GM18870 (cell line): ENCODE results near the gene EMID1.
A peak's percentile ranks its signal among the peaks of the same experiment; 100 is the strongest.

Experiments
- ATAC-seq: cut with Tn5 transposase; IDR thresholded peaks from one replicate; pipeline ENCODE4 v1.9.1; 2021; ENCODE audit warnings: moderate library complexity; ENCODE audit not compliant: unreplicated experiment

Gene EMID1

DNA sequence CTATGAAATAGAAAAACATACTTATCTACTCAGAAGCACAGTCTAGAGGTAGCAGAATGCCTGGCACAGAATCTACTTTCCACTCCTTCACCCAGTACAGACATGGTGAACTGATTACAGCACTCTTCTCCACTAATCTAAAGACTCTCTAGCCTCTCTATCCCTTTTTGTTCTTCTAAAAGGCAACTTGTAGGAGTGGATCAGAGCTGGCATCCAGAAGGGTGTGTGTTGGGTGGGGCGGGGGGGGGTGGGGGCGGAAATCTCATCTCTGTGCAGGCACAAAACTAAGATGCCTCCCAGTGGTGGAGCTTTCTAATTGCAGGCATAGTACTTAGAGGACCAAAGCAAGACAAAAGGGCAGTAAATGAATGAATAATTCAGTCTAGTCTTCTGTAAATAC is 11.5 kb upstream of the EMID1 start:
- no peak for ATAC-seq

DNA sequence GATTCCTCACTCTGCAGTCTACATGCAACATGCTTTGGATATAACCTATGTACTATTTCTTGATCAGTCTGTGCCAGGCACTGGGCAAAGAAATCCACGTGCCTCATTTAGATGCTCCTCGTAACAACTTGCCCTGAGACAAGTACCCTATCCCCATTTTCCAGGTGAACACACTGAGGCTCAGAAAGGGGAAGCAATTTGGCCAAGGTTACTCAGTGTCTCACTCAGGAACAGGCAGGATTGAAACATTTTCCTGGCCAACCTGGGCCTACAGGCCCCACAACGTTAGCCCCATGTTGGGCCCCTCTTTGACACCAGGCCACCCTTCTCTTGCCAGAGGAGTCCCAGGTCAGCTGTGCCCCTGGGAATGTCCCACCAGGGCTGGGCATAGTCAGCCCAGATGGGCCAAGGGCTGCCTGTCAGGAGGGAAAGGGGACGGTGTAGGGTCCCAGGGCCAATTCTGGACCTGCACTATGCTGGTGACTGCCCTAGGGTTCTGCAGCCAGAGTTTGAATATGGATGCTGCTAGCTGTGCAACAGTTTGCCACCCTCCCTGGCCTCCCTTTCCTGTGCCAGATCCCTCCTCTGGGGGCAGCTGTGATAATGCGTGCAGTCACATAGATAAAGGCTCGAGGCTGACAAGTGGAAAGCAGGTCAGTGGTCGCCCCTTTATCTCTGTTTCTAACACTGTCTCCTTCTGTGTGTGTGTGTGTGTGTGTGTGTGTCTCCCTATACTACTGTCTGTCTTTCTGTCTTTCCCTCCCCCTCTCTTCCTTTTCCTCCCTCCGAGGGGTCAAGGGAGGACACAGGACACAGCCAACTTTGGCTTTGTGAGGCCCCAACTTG is 10.4 kb upstream of the EMID1 start:
- no peak for ATAC-seq

- no peak for ATAC-seq
These were observed 9.6 kb upstream of the EMID1 start for GRCh38 chr22:29195964-29196666.

- no peak for ATAC-seq
These were observed 8.6 kb upstream of the EMID1 start for GRCh38 chr22:29197096-29197495.

DNA sequence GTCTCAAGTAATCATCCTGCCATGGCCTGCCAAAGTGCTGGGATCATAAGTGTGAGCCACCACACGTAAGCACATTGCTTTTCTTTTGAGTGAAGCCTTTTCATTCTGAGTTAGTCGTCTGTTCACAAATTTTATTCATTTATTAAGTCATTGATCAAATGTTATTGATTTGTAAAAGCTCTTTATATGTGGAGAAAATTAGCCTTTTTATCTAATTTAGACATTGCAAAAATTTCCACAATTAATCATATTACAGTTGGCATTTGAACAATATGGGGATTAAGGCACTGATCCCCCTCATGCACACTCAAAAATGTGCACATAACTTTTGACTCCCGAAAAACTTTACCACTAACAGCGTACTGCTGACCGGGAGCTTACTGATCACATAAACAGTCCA is 7.5 kb upstream of the EMID1 start:
- ATAC-seq, result no peak

GRCh38 chr22:29199702-29200400 is 5.8 kb upstream of the EMID1 start:
- no peak for ATAC-seq

- no peak for ATAC-seq
These were observed 4.8 kb upstream of the EMID1 start for GRCh38 chr22:29200901-29201300.

DNA sequence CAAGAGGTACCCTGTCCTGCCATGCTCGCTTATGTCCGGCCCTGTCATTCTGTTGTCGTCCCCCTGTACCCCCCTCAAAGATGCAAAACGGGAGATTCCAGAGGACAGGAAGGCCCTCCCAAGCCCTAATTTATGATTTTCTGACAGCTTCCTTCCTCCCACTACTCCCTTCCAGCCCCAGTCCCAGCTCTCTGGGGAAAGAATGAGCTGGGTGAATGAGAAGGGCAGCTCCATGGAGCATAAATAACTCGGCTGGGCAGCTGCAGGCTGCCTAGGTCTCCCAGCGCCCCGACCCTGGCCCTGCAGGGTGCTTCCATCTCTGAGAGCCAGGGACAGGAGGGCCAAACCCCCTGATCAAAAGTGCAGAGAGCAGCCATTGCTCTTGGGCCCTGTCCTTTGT is 3.9 kb upstream of the EMID1 start:
- ATAC-seq, result no peak

DNA sequence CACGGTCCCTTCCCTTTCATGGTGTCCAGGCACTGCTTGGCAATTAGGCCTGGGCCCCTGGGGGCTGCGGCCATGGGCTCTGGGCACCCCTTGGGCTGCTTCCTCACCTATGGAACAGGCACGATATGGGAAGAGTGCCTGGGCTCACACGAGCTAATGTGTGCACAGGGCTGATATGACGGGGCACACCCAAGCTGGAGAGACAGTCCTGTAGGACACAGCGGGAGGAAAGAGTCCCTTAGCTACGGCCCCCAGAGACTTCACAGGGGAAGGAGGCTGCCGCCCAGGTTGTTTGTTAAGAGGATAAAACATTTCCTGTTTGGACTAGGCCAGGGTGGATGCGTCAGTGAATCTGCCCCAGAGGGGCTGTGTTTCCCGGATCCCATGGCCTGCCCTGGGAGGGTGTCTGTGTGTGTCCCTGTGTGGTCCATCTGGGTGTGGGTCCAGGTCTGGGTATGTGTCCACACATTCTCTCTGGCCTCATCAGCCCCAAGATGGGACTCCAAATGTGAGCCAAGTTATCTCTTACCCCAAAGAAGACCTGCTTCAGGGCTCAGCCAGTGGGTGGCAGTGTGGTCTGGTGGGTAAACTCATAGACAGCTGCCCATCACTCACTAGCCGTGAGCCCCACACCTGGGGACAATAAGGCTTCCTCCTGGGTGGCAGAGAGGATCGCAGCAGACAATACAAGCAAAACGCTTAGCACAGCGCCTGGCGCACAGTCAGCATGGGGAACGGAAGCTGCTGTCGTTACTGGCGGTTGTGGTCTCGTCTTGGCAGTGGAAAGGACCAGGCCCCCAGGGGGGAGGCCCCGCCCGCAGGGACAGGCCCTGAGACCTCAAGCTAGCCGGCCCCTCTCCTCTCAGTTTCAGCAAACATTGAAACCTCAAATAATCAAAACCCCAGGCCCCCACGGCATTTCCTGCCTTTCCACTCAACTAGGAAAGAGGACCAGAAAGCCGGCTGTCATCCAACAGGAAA is 3.2 kb upstream of the EMID1 start:
- peak; percentile 55 for ATAC-seq

DNA sequence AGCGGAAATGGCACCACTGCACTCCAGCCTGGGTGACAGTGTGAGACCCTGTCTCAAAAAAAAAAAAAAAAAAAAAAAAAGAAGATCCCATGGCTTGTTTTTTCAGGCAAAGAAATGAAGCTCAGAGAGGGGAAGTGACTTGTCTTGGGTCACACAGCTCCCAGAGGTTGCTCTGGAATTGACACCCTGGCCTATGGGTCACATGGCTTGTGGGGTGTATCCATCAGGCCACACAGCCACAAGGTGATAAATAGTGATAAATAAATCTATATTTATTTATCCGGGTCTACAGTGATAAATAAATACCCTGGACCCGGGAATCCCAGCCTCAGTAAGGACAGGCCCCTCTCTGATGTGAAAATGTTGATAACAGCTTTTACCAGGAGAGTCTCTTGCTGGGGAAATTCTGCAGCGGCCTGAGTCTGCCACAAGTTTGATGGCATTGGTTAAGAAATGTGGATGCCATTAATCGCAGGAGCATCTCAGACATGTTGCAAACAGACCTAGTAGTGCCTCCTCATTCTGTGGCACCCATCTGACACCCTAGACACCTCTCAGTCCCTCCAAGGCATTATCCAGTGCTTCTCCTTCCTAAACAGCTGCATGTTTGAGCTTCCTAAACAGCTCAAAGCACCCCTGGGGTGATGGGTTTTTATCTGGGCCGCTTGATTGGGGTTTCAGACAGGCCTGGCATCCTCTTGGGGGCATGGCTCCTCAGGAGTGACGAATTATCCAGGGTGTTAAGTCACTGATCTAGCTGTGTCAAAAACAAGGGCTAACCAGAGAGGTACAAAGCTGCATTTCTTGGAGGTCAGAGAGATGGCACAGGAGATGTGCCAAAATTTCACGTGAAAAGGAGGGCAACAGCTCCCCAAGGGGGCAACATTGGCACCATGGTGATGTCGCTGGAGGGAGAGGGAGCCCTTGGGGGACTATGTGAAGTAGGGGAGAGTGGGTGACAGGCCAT is 1.9 kb upstream of the EMID1 start:
- ATAC-seq, result no peak

- no peak for ATAC-seq
These were observed 1.1 kb upstream of the EMID1 start for GRCh38 chr22:29204455-29205183.

DNA sequence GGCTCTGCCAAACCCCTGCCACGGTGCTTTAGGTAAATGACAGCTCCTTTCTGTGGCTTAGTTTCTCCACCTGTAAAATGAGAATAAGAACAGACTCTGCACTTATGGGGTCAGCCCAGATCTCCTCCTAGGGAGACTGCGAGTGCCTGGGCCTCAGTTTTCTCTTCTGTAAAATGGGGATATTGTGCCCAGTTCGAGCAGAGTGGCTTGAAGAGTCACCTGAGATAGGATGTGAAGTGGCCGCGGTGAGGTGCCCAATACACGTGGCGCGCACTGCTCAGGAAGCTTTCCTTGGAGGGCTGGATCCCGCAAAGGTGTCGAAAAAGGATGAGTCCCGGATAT is 473 bp upstream of the EMID1 start:
- ATAC-seq, result no peak

GRCh38 chr22:29206372-29207242 is 911 bp downstream of the EMID1 start:
- ATAC-seq, result no peak

DNA sequence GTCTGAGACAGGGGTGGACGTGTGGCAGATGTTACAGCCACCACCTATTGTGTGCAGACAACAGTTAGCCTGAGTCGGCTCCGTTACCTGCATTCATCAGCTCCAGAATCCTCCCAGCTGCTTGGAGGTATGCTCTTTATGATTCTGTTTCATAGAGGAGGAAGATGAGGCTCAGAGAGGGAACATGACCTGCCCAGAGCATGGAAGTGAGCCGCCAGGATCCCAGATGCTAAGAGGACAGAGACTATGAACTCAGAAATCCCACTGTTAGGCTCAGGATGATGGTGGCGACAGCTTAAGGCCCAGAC is 1.5 kb downstream of the EMID1 start:
- ATAC-seq, result no peak

GRCh38 chr22:29207562-29208501 is 2.1 kb downstream of the EMID1 start:
- no peak for ATAC-seq

DNA sequence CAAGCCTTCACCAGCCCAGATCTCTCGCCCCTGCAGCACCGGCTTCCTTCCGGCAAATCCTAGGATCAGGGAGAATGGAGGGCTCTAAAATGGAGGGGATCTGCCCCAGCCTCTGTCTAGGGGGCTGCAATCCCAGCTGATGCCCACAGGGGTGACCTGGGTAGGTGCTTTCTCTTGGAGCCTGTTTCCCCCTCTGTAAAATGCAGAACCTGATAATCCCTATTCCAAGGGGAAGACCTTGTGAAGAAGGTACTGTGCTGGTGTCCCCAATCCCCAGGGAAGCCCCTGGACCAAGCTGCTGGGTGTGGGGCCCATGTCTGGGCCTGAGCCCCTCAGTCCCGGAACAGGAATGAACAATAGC is 2.8 kb downstream of the EMID1 start:
- ATAC-seq, result no peak
